Natural killer cell (primary cell): ENCODE results near the gene YBX3. TPM values are rescaled to one million over a fixed set of nuclear protein-coding genes. Genes with fewer than 3 reads are reported as not detected.
A peak's percentile ranks its signal among the peaks of the same experiment; 100 is the strongest.

Source experiments
- ATAC-seq, 3 donors: fragments of 150-1000 bp in 2 of 3; fragments of 200-7000 bp in 1 of 3; cut with Tn5 transposase; 1 replicate in 1 of 3; 2 replicates in 2 of 3; pipeline ENCODE4 v1.10.0; 2021; ENCODE audit warnings: mild to moderate bottlenecking in 2 of 3, moderate library complexity in 2 of 3
- DNase-seq, 2 donors: peaks; one replicate each; pipeline versions ENCODE4 v3.0.0 to v3.0.0-alpha.2; 2013 to 2021; ENCODE audit warnings: mixed read lengths in 1 of 2
- H3K27ac ChIP-seq: one replicate; pipeline ENCODE4 v1.5.1; 2013; ENCODE audit warnings: mild to moderate bottlenecking, low read length
- H3K27me3 ChIP-seq: one replicate; pipeline ENCODE4 v1.6.1; 2013; ENCODE audit warnings: low read length; ENCODE audit not compliant: control insufficient read depth, insufficient read depth
- H3K36me3 ChIP-seq: one replicate; pipeline ENCODE4 v1.6.1; 2013; ENCODE audit warnings: low read length; ENCODE audit not compliant: control insufficient read depth, insufficient read depth
- H3K4me1 ChIP-seq: one replicate; pipeline ENCODE4 v1.6.1; 2013; ENCODE audit warnings: low read length; ENCODE audit not compliant: control insufficient read depth, insufficient read depth
- H3K4me3 ChIP-seq: one replicate; pipeline ENCODE4 v1.5.1; 2013; ENCODE audit warnings: low read length
- H3K9me3 ChIP-seq: one replicate; pipeline ENCODE4 v1.6.1; 2013; ENCODE audit warnings: low read length; ENCODE audit not compliant: control insufficient read depth, insufficient read depth
- H3K27ac Mint-ChIP-seq, 2 donors: one replicate each; pipeline ENCODE4 v1.8.0; 2022; ENCODE audit warnings: mild to moderate bottlenecking in 2 of 2, mixed read lengths in 2 of 2, moderate library complexity in 1 of 2
- H3K27me3 Mint-ChIP-seq, 2 donors: one replicate each; pipeline ENCODE4 v1.8.0; 2022; ENCODE audit warnings: low read depth in 2 of 2, mixed read lengths in 2 of 2
- H3K36me3 Mint-ChIP-seq: one replicate; pipeline ENCODE4 v1.8.0; 2022; ENCODE audit warnings: mixed read lengths
- H3K4me1 Mint-ChIP-seq, 2 donors: one replicate each; pipeline ENCODE4 v1.8.0; 2022; ENCODE audit warnings: mixed read lengths in 2 of 2
- H3K4me3 Mint-ChIP-seq: one replicate; pipeline ENCODE4 v1.8.0; 2022; ENCODE audit warnings: mild to moderate bottlenecking, moderate library complexity, mixed read lengths
- H3K9me3 Mint-ChIP-seq, 2 donors: one replicate each; pipeline ENCODE4 v1.8.0; 2022; ENCODE audit warnings: mixed read lengths in 2 of 2
- WGBS: methylation state at CpG from one replicate; pipeline ENCODE4 v1.1.7; 2013; ENCODE audit warnings: missing lambda C conversion rate; ENCODE audit not compliant: insufficient coverage; 5-methylcytosine and 5-hydroxymethylcytosine counted together
- intact Hi-C: fragments of 100-400 bp; cut with micrococcal nuclease; formaldehyde crosslinking; loops from one replicate; pipeline ENCODE4 v1.14.2; 2022
- total RNA-seq, 4 donors: library from RNA; stranded (reverse); fragments of 120-200 nt in 1 of 4; gene quantifications; one replicate each; pipeline versions ENCODE4 v1.2.3 to v1.2.4, GENCODE V29; 2013 to 2022
- TF ChIP-seq, protein P1 (sequence below): fragments of 200-600 bp; IDR thresholded peaks from one replicate; pipeline ENCODE4 v1.8.0; 2022; ENCODE audit warnings: antibody characterized with exemption

The YBX3 gene
- total RNA-seq, 3 donors from 2014 or later (not counting 1 experiment from before 2014, with no cell fraction given) = 13.4 to 36.0 (median 33.0) TPM

DNA sequence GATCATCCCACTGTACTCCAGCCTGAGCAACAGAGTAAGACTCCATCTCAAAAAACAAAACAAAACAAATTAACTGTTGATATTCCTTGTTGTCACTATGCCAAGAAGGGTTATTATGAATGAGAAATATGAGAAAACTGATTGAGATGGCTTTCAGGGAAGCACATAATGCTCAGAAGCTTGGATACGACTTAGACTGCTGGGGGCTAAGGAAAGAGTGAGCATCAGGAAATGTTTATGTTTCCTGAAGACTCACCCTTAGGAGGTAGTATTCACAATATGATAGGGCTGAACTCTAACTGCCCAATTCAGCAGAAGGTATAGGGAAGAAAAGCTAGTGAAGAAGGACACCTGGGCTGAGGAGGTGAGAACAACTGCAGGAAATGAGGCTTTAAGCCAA lies 55.5 kb downstream of the YBX3 start:
- intact Hi-C loops = no loop called here
- TF ChIP-seq, protein P1, sequence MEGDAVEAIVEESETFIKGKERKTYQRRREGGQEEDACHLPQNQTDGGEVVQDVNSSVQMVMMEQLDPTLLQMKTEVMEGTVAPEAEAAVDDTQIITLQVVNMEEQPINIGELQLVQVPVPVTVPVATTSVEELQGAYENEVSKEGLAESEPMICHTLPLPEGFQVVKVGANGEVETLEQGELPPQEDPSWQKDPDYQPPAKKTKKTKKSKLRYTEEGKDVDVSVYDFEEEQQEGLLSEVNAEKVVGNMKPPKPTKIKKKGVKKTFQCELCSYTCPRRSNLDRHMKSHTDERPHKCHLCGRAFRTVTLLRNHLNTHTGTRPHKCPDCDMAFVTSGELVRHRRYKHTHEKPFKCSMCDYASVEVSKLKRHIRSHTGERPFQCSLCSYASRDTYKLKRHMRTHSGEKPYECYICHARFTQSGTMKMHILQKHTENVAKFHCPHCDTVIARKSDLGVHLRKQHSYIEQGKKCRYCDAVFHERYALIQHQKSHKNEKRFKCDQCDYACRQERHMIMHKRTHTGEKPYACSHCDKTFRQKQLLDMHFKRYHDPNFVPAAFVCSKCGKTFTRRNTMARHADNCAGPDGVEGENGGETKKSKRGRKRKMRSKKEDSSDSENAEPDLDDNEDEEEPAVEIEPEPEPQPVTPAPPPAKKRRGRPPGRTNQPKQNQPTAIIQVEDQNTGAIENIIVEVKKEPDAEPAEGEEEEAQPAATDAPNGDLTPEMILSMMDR = no peak
- Histone ChIP-seq H3K27me3 (no peaks in the 10 kb centered on the region), H3K4me3 (no peak overlapping the region), H3K4me1 (peaks cover 23% of the 10 kb centered on the region), H3K9me3 (no peaks in the 10 kb centered on the region), H3K36me3 (no peaks in the 10 kb centered on the region), H3K27ac (no peak overlapping the region)
- Mint-ChIP-seq H3K27ac (no peak overlapping the region), H3K4me3 (peak overlapping the region; percentile 28), H3K27me3 (peaks cover 12 to 47% of the 10 kb centered on the region in 2 donors), H3K36me3 (no peaks in the 10 kb centered on the region), H3K4me1 (peaks cover 22 to 29% of the 10 kb centered on the region in 2 donors), H3K9me3 (no peaks in the 10 kb centered on the region)
- ATAC-seq = no peak
- no peak for DNase-seq
- WGBS = 72% methylated on average over 1 of the region's 1 CpG

DNA sequence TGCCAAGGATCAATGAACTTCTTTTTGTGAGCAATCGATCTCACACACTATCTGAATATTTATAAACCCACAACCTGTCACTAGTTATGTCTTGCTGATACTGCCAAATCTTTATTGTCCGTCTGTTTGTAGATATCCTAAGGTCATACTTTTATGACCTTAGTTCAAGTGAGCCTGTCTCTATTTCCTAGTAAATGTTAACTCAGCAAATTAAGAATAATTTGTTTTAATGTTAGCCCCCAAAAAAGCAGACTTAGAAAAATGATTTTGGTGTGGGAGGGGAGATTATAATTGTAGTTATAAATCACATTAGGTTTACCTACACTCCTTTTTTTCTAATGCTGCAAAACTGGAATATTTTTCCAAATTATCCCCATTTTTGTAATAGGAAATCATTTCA lies 58.6 kb downstream of the YBX3 start:
- intact Hi-C loops = no loop called here
- no peak overlapping the region for H3K27ac ChIP-seq
- Mint-ChIP-seq H3K4me1 (peaks cover 8 to 17% of the 10 kb centered on the region in 2 donors), H3K4me3 (no peak overlapping the region), H3K36me3 (no peaks in the 10 kb centered on the region), H3K27me3 (peaks cover 15 to 53% of the 10 kb centered on the region in 2 donors), H3K9me3 (no peaks in the 10 kb centered on the region), H3K27ac (no peak overlapping the region)
- TF ChIP-seq, protein P1 = no peak
- DNase-seq (no peak), ATAC-seq (no peak)
- no peaks in the 10 kb centered on the region for H3K27me3 ChIP-seq
- 96% methylated on average over 2 of the region's 2 CpGs for WGBS
- peaks cover 11% of the 10 kb centered on the region for H3K4me1 ChIP-seq
- no peaks in the 10 kb centered on the region for H3K9me3 ChIP-seq
- H3K36me3 ChIP-seq = no peaks in the 10 kb centered on the region
- H3K4me3 ChIP-seq = no peak overlapping the region

DNA sequence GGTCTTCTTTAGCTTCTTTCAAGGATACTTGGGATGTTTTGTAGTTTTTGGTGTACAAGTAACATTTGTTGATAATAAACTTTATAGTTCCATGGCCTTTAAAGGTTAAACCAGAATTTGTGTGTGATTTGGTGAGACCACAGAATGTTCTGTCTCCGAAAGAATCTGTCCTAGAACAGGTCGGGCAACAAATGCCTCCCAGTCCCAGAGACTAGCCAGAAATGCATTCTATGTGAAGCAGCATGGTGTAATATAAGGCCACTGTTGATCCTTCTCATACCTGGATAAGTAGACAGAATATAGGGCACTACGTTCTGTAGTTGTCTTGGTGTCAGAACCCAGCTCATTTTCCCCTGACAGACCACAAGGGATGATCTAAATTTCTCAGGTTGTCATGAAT lies 59.3 kb downstream of the YBX3 start:
- Histone ChIP-seq H3K4me3 (no peak overlapping the region), H3K36me3 (no peaks in the 10 kb centered on the region), H3K27me3 (no peaks in the 10 kb centered on the region), H3K4me1 (peaks cover 11% of the 10 kb centered on the region), H3K9me3 (no peaks in the 10 kb centered on the region), H3K27ac (no peak overlapping the region)
- TF ChIP-seq, protein P1 = no peak
- WGBS = 90% methylated on average over 3 of the region's 3 CpGs
- DNase-seq (no peak), ATAC-seq (no peak)
- H3K36me3 Mint-ChIP-seq = no peaks in the 10 kb centered on the region
- no peak overlapping the region for H3K27ac Mint-ChIP-seq
- no peak overlapping the region for H3K4me3 Mint-ChIP-seq
- intact Hi-C loops = no loop called here
- H3K27me3 Mint-ChIP-seq = peaks cover 14 to 47% of the 10 kb centered on the region in 2 donors
- H3K4me1 Mint-ChIP-seq = peaks cover 6 to 15% of the 10 kb centered on the region in 2 donors
- no peaks in the 10 kb centered on the region for H3K9me3 Mint-ChIP-seq

DNA sequence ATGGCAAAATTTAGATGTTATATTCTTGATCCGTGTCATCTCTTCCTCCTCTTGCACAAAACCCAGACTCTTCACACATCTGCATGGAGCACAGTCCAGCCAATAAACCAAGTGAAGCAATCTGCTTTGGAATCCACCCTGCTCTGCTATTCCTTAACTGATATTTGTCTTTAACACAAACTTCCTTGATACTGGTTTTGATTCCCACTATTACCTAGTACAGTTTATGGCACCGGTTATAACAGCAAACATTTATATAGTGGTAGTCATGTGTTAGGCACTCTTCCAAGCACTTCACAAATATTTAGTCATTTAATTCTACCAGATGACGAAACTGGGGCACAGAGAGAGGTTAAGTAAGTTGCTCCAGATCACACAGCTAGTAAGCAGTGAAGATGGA lies 61.8 kb downstream of the YBX3 start:
- H3K9me3 Mint-ChIP-seq = no peaks in the 10 kb centered on the region
- no peak overlapping the region for H3K4me3 Mint-ChIP-seq
- intact Hi-C loops = no loop called here
- no peaks in the 10 kb centered on the region for H3K36me3 Mint-ChIP-seq
- Histone ChIP-seq H3K4me1 (no peaks in the 10 kb centered on the region), H3K4me3 (no peak overlapping the region), H3K36me3 (no peaks in the 10 kb centered on the region), H3K27ac (no peak overlapping the region), H3K27me3 (no peaks in the 10 kb centered on the region), H3K9me3 (peaks cover 4% of the 10 kb centered on the region)
- TF ChIP-seq, protein P1 = no peak
- DNase-seq (no peak), ATAC-seq (no peak)
- H3K4me1 Mint-ChIP-seq = no peaks in the 10 kb centered on the region
- H3K27me3 Mint-ChIP-seq = peaks cover 6 to 51% of the 10 kb centered on the region in 2 donors
- WGBS = 97% methylated on average over 2 of the region's 3 CpGs
- no peak overlapping the region for H3K27ac Mint-ChIP-seq
